Activated naive CD8-positive, alpha-beta T cell treated with anti-CD3 and anti-CD28 coated beads for 36 hours (primary cell): Measurements from ENCODE around the gene STON1. TPM values are rescaled to one million over a fixed set of nuclear protein-coding genes. Genes with fewer than 3 reads are reported as not detected.
"Not testable (repeated sequence)": the region's sequence is repeated elsewhere in the genome, so short reads cannot be mapped to it uniquely, and the experiment has no call there.

Experiments
- DNase-seq: peaks from one replicate; pipeline ENCODE4 v3.0.0; 2021
- H3K27ac Mint-ChIP-seq: one replicate; pipeline ENCODE4 v1.8.0; 2022; ENCODE audit warnings: mild to moderate bottlenecking, moderate library complexity, mixed read lengths
- H3K27me3 Mint-ChIP-seq: one replicate; pipeline ENCODE4 v1.8.0; 2022; ENCODE audit warnings: mild to moderate bottlenecking, mixed read lengths
- H3K36me3 Mint-ChIP-seq: one replicate; pipeline ENCODE4 v1.8.0; 2021; ENCODE audit warnings: mild to moderate bottlenecking, mixed read lengths
- H3K4me1 Mint-ChIP-seq: one replicate; pipeline ENCODE4 v1.8.0; 2021; ENCODE audit warnings: mixed read lengths
- H3K4me3 Mint-ChIP-seq: one replicate; pipeline ENCODE4 v1.8.0; 2022; ENCODE audit warnings: mild to moderate bottlenecking, moderate library complexity, mixed read lengths
- H3K9me3 Mint-ChIP-seq: one replicate; pipeline ENCODE4 v1.8.0; 2022; ENCODE audit warnings: mixed read lengths
- total RNA-seq, 2 experiments: library from RNA; stranded (reverse); gene quantifications; one replicate each; pipeline ENCODE4 v1.2.3, GENCODE V29; 2021

Gene STON1
- total RNA-seq, 2 experiments from 2014 or later: 0.62 to 0.80 TPM

DNA sequence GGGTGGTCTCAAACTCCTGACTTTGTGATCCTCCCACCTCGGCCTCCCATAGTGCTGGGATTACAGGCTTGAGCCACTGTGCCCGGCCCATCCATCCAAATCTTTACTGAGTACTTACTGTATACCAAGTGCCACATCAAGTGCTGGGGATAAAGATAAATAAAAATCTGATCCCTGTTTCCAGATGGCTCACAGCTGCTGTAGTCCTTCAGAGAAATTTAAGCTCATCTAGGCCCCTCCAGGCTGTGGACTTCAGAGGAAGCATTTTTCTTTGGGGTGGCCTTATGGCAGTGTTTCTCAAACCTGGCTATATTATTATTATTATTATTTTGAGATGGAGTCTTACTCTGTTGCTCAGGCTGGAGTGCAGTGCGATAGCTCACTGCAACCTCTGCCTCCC is 54.0 kb downstream of the STON1 start:
- no peak overlapping the region for H3K4me3 Mint-ChIP-seq
- H3K4me1 Mint-ChIP-seq: peaks cover 6% of the 10 kb centered on the region
- H3K27ac Mint-ChIP-seq: no peak overlapping the region
- no peaks in the 10 kb centered on the region for H3K9me3 Mint-ChIP-seq
- DNase-seq: no peak
- no peaks in the 10 kb centered on the region for H3K27me3 Mint-ChIP-seq
- H3K36me3 Mint-ChIP-seq: no peaks in the 10 kb centered on the region

DNA sequence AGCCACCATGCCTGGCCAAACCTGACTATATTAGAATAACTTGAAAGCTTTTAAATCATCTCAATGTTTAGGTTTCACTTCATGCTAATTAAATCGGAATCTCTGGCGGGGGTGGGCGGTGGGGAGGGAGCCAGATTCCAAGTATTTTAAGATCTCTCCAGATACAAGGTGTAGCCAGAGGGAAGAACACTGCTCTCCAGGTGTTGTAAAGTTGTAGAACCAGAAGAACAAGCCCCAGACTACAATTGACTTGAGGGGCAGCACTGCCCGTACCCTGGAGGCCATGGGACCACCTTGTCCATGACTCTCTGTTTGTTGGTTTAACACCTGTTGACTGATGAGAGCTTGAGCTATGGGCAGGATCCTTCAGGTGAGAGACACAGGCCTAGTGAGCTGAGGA is 54.6 kb downstream of the STON1 start:
- Mint-ChIP-seq H3K36me3 (no peaks in the 10 kb centered on the region), H3K27me3 (no peaks in the 10 kb centered on the region), H3K9me3 (no peaks in the 10 kb centered on the region), H3K4me1 (peaks cover 8% of the 10 kb centered on the region), H3K27ac (no peak overlapping the region), H3K4me3 (no peak overlapping the region)
- no peak for DNase-seq

GRCh38 chr2:48586433-48586832 is 56.5 kb downstream of the STON1 start:
- Mint-ChIP-seq H3K36me3 (no peaks in the 10 kb centered on the region), H3K9me3 (no peaks in the 10 kb centered on the region), H3K4me1 (peaks cover 8% of the 10 kb centered on the region), H3K27me3 (no peaks in the 10 kb centered on the region), H3K27ac (no peak overlapping the region), H3K4me3 (no peak overlapping the region)
- DNase-seq: peak; percentile 5

DNA sequence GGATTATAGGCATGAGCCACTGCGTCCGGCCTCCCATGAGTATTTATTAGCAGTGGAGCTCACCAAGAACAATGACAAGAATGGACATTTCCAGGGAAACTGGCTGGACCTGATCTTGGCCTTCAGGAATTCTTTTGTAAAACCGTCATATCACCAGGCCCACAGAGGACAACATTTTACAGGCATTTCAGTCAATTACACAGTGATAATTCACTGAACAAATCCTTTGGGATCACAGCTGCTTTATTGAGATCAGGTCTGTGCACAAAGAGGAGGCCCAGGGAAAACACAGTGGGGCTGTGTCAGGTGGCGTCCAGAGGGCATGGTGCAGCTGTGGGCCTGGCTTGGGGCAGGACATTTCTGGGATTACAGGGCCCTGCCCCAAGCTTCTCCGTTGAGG is 57.6 kb downstream of the STON1 start:
- no peak overlapping the region for H3K27ac Mint-ChIP-seq
- peaks cover 8% of the 10 kb centered on the region for H3K4me1 Mint-ChIP-seq
- no peaks in the 10 kb centered on the region for H3K9me3 Mint-ChIP-seq
- H3K36me3 Mint-ChIP-seq: no peaks in the 10 kb centered on the region
- H3K27me3 Mint-ChIP-seq: no peaks in the 10 kb centered on the region
- DNase-seq: no peak
- no peak overlapping the region for H3K4me3 Mint-ChIP-seq

DNA sequence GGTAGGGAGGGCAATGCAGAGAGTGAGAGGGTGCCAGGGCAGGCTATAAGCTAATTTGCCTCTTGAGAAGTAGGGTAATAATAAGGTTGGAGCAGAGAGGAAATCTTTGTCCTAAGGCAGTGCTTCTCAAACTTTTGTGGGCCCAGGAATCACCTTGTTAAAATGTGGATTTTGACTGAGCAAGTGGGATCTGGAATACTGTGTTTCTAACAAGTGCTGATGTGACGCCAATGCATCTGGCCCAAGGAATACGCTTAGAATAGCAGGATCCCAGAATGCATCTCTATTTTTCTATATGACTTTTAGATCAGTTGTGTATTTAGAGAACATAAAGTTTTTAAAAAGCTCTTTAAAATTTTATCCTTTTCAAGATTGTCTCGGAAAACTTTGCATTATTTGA is 58.0 kb downstream of the STON1 start:
- Mint-ChIP-seq H3K9me3 (no peaks in the 10 kb centered on the region), H3K27ac (no peak overlapping the region), H3K36me3 (no peaks in the 10 kb centered on the region), H3K4me3 (no peak overlapping the region), H3K27me3 (no peaks in the 10 kb centered on the region), H3K4me1 (peaks cover 8% of the 10 kb centered on the region)
- no peak for DNase-seq

DNA sequence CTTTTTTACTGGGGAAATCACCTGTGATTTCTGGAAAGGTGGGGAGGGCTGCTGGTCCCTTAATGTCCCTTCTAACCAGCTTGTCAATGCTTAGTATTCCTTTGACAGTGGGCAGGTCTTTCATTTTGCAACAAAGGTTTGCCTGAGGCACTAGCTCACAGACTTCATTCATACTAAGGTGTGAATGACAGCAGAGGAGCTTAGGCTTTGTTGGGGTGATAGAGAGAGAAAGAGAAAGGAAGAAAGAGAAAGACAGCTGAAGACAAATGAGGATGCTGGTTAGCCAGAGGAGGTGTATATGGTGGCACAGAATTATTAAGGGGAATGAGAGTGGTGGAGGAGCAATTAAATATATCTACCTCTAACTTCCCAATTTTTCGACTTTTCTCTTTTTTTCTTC is 58.8 kb downstream of the STON1 start:
- Mint-ChIP-seq H3K4me1 (peaks cover 8% of the 10 kb centered on the region), H3K4me3 (no peak overlapping the region), H3K27ac (no peak overlapping the region), H3K9me3 (no peaks in the 10 kb centered on the region), H3K36me3 (no peaks in the 10 kb centered on the region), H3K27me3 (no peaks in the 10 kb centered on the region)
- DNase-seq: no peak

DNA sequence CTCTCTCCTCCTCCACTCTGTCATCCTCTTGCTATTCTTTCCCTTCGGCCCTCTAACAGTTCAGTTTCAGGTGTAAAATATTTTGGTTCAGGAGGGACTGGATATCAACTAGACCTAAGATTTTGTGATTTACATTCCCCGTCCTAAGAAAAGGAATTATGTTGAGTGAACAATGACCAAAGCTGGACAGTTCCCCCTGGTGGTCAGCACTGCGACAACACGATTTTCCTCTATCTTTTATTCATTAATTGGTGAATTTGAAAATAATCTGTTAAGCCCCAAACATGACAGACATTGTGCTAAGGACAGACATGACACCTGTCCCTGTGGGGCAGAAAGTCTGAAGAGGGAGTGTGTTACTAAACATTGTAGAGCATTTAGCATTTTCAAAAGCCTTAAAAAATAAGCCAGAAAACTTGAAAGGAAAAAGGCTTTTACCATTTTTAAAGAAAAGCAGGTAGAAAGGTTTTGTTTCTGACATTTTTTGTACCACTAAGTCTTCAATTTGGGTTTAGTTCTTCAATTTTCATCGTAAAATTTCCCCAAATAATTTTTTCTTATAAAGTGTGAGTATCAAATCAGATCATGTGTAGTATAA is 59.3 kb downstream of the STON1 start:
- no peak overlapping the region for H3K4me3 Mint-ChIP-seq

DNA sequence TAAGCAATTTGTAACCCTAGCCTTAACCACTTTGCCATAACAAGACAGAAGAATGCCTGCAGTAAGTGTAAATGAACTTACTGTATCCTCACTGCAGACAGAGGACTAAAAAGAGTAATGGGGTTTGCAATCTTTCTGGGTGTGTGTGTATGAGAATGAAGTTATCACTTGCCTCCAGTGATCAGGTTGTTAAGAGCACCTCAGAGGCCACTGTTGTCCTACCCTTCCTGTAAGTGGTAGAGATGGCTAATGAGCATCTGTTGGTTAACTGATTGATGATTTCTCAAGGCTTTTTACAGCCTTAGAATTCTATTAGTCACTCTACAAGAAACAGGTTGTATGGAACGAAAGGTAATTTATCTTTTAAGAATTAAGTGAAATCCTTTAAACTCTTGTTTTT is 60.1 kb downstream of the STON1 start:
- Mint-ChIP-seq H3K27me3 (no peaks in the 10 kb centered on the region), H3K27ac (no peak overlapping the region), H3K4me3 (no peak overlapping the region), H3K9me3 (no peaks in the 10 kb centered on the region), H3K4me1 (peaks cover 8% of the 10 kb centered on the region), H3K36me3 (no peaks in the 10 kb centered on the region)
- no peak for DNase-seq

More for the DNA sequence above, 59.3 kb downstream of the STON1 start:
- Mint-ChIP-seq H3K9me3 (no peaks in the 10 kb centered on the region), H3K27ac (no peak overlapping the region), H3K36me3 (no peaks in the 10 kb centered on the region), H3K27me3 (no peaks in the 10 kb centered on the region), H3K4me1 (peaks cover 8% of the 10 kb centered on the region)
- DNase-seq: no peak

DNA sequence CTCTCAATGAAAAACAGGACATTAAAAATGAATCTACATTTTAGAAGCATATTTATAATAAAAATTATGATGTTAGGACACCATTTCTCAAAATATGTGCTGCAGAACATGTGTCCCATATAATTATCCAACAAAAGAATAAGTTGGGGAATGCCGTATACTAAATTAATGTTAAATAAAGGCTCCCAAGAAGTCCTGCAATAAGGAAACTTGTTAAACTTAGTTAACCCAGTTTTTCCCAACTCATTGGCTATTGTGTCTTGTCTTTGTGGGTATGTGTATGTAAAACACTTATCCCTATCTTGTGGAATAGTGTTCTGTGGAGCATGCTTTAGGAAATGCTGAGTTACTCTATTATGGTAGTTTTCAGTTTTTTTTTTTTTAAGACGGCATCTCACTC is 62.1 kb downstream of the STON1 start:
- DNase-seq: no peak
- Mint-ChIP-seq H3K9me3 (no peaks in the 10 kb centered on the region), H3K36me3 (no peaks in the 10 kb centered on the region), H3K27ac (no peak overlapping the region), H3K27me3 (no peaks in the 10 kb centered on the region), H3K4me3 (no peak overlapping the region), H3K4me1 (peaks cover 2% of the 10 kb centered on the region)

DNA sequence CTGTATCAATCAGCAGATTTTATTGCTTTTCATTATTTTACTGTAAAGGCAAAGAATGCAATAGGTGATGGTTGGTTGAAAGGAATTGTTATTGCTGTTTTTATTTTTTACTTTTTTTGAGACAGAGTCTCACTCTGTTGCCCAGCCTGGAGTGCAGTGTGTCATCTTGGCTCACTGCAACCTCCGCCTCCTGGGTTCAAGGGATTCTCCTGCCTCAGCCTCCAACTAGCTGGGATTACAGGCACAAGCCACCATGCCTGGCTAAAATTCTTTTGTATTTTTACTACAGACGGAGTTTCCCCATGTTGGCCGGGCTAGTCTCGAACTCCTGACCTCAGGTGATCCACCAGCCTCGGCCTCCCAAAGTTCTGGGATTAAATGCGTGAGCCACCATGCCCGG is 66.8 kb downstream of the STON1 start:
- H3K4me1 Mint-ChIP-seq, H3K4me3 Mint-ChIP-seq, H3K9me3 Mint-ChIP-seq, H3K36me3 Mint-ChIP-seq, H3K27me3 Mint-ChIP-seq, DNase-seq, H3K27ac Mint-ChIP-seq: not testable (repeated sequence)

GRCh38 chr2:48597492-48597891 is 67.5 kb downstream of the STON1 start:
- Mint-ChIP-seq H3K27ac (no peak overlapping the region), H3K4me3 (no peak overlapping the region), H3K4me1 (no peaks in the 10 kb centered on the region), H3K9me3 (no peaks in the 10 kb centered on the region), H3K36me3 (no peaks in the 10 kb centered on the region), H3K27me3 (no peaks in the 10 kb centered on the region)
- no peak for DNase-seq

DNA sequence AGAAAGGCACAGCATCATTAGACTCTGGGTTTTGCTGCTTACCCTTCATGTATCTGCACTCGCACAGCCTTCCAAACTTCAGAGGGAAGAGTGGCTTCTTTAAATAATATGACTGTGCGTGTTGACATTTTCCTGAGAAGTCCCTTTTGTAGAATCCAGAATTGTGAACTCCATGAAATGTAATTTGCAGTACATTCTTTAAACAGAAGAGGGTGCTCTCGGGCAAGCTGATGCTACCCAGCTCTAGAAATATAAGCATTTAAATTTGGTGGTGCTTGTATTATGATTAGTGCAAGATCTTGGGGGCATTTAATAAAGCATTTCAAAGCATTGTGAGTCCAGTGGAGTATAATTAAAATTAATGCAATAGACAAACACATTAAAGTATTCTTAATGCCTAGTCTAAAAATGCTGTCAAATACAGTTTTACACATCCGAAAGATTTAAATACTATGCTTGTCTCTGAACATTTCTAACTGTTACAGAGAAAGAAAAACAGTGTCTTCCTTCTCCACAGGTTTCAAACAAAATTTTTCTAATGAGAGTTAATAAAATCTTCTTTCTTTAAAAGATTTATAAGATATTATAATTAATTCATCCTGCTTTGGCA is 70.4 kb downstream of the STON1 start:
- H3K9me3 Mint-ChIP-seq: no peaks in the 10 kb centered on the region
- H3K27ac Mint-ChIP-seq: no peak overlapping the region
- H3K27me3 Mint-ChIP-seq: no peaks in the 10 kb centered on the region
- DNase-seq: no peak
- no peaks in the 10 kb centered on the region for H3K36me3 Mint-ChIP-seq
- H3K4me1 Mint-ChIP-seq: no peaks in the 10 kb centered on the region
- no peak overlapping the region for H3K4me3 Mint-ChIP-seq

DNA sequence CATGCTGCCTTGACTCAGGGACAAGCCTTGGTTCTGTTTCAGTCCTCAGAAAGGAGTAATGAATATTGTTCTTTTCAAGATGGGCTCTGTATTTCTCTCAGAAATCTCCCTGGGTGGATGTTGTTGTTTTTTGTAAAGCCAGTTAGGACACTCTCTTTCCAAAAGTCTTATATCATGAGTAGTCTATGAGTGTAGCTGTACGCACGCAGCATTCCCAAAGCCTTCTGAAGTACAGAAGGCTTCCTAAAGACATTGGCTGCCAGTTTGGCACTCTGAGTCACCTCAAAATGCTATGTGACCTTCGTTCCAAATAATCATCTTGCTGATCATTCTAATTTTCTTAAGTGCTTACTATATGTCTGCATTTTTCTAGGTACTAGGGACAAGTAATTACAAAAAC is 71.0 kb downstream of the STON1 start:
- Mint-ChIP-seq H3K27ac (no peak overlapping the region), H3K4me3 (no peak overlapping the region), H3K36me3 (no peaks in the 10 kb centered on the region), H3K9me3 (no peaks in the 10 kb centered on the region), H3K27me3 (no peaks in the 10 kb centered on the region), H3K4me1 (no peaks in the 10 kb centered on the region)
- DNase-seq: no peak

GRCh38 chr2:48601349-48601748 is 71.4 kb downstream of the STON1 start:
- H3K4me3 Mint-ChIP-seq: no peak overlapping the region

DNA sequence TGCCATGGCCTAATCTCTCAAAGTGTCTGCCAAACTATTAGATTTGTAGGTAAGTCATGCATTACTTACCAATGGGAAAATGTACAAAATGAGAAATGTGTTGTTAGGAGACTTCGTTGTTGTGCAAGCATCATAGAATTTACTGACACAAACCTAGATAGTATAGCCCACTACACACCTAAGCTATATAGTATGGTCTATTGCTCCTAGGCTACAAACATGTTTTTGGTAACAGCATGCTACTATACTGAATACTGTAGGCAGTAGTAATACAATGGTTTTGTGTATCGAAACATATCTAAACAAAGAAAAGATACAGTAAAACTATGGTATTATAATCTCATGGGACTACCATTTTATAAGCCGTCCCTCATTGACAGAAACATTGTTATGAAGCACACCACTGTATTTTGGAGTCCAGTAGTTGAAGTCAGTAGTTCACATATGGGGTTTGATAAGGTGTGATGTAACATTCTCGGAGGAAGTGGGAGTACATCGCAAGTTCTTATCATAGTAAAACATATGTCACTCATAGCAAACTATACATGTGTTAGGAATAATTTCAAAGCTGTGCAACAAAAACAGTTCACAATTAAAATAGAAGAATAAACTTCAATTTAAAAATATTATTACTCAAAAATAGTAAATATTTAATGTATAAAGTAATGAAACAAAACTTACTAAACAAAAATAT is 75.7 kb downstream of the STON1 start:
- Mint-ChIP-seq H3K9me3 (no peaks in the 10 kb centered on the region), H3K4me3 (no peak overlapping the region), H3K4me1 (no peaks in the 10 kb centered on the region), H3K36me3 (no peaks in the 10 kb centered on the region), H3K27me3 (no peaks in the 10 kb centered on the region), H3K27ac (no peak overlapping the region)
- no peak for DNase-seq

More at GRCh38 chr2:48601349-48601748, 71.4 kb downstream of the STON1 start:
- Mint-ChIP-seq H3K9me3 (no peaks in the 10 kb centered on the region), H3K27ac (no peak overlapping the region), H3K27me3 (no peaks in the 10 kb centered on the region), H3K4me1 (no peaks in the 10 kb centered on the region), H3K36me3 (no peaks in the 10 kb centered on the region)
- DNase-seq: no peak
